Epithelial cell of prostate (primary cell): ENCODE measurements around the gene OR52I2.

Experiments used
- DNase-seq: peaks from one replicate; pipeline ENCODE4 v3.0.0-alpha.2; 2011; ENCODE audit warnings: low read depth, low spot score
- H3K27ac ChIP-seq: fragments of 450-650 bp; 2 replicates; pipeline ENCODE4 v1.5.1; 2017; ENCODE audit warnings: mild to moderate bottlenecking

Gene OR52I2

DNA sequence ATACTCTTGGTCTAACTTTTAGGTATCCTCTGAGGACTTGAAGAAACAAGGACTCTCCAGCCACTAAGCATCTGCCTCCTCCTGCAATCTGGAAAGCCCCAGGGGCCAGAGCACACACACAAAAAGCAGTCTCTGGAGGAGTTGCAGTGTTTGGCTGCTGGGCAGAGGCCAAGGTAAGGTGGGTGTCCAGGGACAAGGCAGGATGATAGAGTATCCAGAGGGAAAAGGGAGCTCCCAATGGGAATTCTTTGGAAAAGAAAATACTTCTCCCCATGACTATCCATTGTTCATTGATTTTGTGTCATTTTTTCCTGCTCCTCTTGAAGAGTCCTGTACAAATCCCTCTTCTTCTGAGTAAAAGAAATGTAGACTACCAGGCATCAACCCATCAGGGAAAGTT, at the start of gene OR52I2:
Gene OR52I2 (plus strand): TSS at position 301 of the 400 bp plus-strand sequence.
- DNase-seq: no peak
- H3K27ac ChIP-seq: no peak within 1 kb of the TSS

DNA sequence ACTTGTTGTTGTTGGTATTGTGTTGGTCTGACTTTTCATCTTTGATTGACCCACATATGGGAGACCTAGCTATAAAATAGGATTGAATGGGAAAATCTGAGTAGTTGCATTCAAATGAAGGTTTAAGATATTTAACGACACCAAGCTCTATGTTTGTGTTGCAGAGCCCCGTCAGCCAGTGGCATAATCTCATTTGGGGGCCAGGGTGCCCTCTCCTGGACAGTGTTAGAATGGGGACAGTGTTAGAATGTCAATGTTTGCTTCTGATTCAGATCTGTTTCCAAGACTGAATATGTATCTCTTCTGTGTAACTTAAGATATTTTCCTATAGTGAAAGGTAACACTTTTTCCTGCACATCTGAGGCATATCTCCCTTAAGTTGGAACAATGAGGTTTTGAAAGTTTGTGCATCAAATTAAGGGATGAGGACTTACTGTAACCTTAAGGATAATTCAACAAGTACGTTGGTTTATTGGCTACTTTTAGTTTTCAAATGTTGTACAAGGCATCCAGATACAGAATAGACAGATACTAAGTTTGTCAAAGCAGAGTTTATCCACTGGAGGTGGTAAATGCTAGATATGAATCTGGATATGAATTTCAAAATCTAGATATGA, 41.8 kb upstream of the OR52I2 start:
- no peak overlapping the region for H3K27ac ChIP-seq
- DNase-seq: no peak

DNA sequence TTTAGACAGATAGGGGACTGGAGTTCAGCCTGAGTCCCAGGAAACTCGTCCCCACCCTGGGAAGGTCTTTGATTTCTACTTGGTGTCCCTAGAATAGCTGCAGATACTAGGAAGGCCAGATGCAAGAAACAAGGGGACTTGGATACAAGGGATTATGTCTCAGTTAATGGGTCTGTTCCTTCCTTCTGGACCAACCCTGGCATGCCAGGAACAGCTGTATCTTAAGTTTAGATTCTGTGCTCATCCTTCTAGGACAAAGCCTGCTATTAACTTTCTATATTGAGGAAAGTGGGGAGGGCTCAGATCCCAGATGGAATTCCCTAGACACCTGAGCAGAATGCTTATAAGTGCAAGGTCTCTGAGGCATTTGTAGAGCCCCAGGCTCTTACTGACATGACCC, 40.5 kb upstream of the OR52I2 start:
- H3K27ac ChIP-seq: no peak overlapping the region
- DNase-seq: no peak

DNA sequence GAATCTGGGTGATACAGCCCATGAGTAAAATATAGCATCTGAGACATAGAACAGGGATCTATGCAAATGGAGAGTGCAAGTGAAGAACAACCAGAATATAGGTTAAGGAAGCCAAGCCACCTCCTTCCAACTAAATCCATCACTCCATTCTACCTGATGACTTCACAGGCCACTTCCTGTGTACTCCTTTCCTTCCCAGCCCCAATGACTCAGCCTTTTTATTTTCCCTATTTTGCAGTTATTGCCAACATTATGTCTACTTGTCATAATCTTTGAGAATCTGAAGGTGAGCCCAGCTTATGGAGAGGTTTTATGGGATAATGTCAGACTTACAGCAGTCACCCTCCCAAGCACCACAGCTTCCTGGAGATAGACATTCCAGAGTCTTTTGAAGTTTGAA, 38.0 kb upstream of the OR52I2 start:
- DNase-seq: no peak
- peak overlapping the region; percentile 30 for H3K27ac ChIP-seq

DNA sequence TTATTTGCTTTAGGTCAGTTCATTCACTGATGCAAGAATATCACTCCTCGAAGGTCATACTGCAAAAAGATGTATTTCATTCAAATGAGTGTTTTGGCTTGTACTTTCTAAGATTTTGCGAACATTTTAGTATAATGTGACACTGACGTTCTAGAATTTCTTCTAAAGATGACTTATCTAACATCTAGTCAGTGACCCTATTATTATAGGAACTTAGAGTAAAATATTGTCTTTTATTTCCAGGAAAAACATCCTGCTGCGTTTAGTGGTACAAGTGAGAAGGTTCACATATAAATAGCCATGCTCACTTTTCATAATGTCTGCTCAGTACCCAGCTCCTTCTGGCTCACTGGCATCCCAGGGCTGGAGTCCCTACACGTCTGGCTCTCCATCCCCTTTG, 36.7 kb upstream of the OR52I2 start, which contains the start of gene OR52M1:
Gene OR52M1 (plus strand): TSS at position 301 of the 400 bp plus-strand sequence. CDS start 0 bp downstream, at position 301.
- no peak for DNase-seq
- peak within 1 kb of the TSS; percentile 30 for H3K27ac ChIP-seq

DNA sequence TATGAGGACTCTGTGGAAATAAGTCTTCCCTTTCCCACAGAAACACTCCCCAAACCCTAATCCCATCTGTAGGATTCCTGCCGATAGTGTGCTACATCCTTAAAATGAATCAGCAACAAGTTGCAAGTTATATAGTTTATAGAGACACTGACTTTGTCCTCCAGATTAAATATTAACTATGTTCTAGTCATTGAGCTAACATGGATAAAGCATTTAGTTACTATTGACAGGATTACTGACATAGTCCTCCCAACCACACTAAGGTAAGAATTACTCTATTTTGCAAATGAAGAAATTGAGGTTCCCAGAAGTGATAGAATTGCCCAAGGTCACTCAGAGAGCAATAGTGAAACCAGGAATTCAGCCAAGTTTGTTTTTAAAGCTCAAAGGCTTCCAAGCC, 34.7 kb upstream of the OR52I2 start:
- H3K27ac ChIP-seq: no peak overlapping the region
- no peak for DNase-seq

DNA sequence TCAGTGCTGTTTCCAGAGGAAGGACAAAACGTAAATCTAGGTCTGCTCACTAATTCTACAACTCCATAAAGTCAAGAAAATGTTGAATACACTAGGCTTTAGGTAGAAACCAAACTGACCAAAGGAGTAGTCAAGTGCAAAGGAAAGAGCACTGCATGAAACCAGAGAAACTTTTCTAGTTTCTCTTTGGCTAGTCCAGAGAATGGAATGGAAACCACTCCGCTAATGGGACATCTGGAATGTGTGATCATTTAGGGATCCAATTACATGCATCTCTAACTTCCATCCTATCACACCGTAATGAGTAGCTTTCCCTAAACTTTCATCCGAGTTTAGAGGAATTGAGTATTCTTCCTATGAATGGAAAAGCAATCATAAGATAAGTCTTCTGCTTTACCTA, 34.1 kb upstream of the OR52I2 start:
- DNase-seq: no peak
- no peak overlapping the region for H3K27ac ChIP-seq

DNA sequence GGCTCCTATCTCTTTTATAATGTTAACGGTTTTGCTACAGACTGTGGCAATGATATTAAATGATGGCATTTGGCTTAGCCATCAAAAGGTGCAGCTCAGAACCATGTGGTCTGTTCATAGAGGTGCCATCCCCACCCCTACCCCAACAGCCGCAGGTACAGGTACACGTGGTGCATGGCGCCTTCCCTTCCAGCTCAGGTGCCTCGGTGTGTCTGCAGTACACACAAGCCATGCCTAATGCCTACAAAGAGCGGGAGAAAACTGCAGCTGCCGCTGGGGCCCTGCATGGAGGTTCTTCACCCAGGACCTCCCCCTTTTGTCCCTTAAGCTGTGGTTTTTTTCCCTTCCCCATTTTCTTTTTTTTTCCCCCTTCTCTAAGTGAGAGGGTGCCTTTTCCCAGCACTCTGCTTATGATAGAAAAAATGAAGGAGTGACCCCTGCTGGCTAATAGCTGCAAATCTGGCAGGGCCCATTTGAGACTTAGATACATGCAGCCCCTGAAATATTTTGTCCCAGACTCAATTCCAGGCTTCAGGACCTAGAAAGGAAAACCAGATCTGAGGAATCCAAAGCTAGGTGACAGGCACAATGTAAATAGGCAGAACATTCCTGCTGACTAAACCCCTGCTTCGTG, 30.1 kb upstream of the OR52I2 start:
- H3K27ac ChIP-seq: no peak overlapping the region
- DNase-seq: no peak

DNA sequence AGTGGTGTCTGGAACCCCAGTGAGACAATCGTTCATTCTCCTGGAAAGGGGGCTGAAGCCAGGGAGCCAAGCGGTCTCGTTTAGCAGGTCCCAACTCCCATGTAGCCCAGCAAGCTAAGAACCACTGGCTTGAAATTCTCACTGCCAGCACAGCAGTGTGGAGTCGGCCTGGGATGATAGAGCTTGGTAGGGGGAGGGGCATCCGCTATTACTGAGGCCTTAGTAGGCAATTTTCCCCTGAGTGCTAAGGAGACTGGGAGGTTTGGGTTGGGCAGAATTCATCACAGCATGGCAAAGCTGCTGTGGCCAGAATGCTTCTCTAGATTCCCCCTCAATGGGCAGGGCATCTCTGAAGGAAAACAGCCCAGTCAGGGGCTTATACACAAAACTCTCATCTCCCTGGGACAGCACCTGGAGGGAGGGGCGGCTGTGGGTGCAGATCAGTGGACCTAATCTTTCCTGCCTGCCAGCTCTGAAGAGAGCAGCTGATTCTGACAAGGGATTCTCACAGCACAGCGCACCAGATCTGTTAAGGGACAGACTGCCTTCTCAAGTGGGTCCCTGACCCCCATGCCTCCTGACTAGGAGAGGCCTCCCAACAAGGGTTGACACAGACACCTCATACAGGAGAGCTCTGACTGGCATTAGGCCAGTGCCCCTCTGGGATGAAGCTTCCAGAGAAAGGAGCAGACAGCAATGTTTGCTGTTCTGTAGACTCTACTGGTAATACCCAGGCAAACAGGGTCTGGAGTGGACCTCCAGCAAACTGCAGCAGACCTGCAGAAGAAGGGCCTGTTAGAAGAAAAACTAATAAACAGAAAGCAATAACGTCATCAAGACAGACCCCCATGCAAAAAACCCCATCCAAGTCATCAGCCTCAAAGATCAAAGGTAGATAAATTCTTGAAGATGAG, 21.8 kb upstream of the OR52I2 start:
- no peak overlapping the region for H3K27ac ChIP-seq
- DNase-seq: no peak

DNA sequence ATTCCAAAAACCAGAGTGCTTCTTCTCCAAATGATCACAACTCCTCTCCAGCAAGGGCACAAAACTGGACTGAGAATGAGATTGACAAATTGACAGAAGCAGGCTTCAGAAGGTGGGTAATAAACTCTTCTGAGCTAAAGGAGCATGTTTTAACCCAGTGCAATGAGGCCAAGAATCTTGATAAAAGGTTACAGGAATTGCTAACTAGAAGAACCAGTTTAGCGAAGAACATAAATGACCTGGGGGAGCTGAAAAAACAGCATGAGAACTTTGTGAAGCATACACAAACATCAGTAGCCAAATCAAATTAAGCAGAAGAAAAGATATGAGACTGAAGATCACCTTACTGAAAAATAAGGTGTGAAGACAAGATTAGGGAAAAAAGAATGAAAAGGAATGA, 21.1 kb upstream of the OR52I2 start:
- no peak for DNase-seq
- H3K27ac ChIP-seq: no peak overlapping the region

DNA sequence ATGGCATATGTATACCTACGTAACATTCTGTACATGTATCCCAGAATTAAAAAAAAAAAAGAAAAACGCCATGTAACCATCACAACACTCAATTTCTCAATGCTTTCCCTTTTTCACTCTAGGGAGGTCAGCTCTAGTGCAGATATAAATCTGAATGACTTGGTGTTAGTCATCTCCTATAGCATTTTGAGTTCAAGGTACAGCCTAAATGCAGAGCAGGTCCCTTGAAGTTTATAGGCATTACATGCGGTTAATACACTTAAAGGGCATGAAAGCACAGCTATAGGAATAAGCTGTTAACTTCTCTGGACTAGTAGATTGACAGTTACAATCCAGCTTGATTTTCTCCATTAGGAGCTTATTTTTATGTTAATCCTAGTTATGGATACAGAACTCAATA, 16.2 kb upstream of the OR52I2 start:
- DNase-seq: no peak
- H3K27ac ChIP-seq: no peak overlapping the region

DNA sequence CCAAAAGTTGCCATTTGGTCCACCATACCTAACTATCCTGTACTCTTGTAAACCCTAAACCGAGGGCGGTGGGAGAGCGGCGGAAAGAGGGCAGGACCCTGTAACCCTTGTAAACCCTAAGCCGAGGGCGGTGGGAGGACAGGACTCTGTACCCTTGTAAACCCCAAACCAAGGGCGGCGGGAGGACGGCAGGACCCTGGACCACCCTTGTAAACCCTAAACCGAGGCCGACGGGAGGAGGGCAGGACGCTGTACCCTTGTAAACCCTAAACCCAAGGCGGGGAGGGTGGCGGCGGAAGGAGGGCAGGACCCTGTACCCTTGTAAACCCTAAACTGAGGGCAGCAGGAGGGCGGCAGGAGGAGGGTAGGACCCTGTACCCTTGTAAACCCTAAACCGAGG, 12.5 kb upstream of the OR52I2 start:
- DNase-seq: no peak

DNA sequence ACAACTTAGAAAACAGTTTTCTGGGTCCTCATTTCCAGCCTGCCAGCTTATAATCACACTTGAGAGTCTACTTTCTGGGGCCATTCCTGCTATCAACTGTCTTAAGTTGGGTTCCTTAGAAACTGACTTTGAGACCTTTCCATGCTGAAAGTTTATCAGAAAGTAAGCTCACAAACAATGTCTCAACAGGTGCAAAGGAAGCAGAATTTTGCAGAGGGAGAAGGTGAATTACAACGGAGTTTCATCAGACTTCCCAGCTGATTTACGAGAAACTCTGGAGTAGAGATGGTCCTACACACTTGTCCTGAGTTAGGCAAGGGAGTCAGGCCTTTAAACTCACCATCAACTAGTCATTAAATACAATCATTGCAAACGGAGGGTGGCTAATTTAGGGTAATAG, 4.7 kb upstream of the OR52I2 start:
- DNase-seq: no peak

More for the DNA sequence above, 12.5 kb upstream of the OR52I2 start:
- no peak overlapping the region for H3K27ac ChIP-seq

DNA sequence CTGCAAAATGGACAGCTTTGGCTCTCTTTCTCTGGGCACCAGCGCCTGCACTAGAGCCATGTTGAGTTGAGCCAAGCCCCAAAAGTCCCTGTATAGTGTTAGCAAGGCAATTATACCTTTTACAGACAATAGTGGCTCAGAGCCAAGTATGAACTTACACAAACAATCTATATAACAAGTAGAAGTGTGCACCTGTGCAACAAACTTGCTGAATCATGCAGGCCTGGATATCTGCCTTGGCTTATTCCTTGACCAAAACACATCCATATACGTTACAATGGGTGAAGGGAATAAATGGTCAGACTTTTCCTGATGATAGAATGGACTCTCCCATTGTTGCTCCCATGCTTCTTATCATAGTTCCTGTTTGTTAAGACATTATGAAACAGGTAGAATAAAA, 3.8 kb upstream of the OR52I2 start:
- DNase-seq: no peak
- H3K27ac ChIP-seq: no peak overlapping the region

More for the DNA sequence above, 4.7 kb upstream of the OR52I2 start:
- no peak overlapping the region for H3K27ac ChIP-seq

DNA sequence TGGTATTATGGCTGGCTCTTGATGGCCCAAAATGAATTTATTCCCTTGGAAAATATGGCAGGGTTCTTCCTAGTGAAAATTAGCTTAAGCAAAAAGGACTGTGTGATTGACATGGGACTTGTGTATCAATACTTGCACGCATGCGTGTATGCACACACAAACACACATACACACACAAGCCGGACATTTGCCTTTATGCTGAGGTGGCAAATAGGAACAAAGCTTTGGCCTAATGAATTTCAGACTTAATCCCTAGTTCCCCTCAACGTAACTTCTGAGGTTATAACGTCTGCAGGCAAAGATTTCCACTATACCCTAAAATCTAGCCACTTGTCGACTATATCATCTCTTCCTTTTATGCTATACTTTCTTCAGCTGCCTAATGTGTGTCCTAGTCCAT, 2.9 kb upstream of the OR52I2 start:
- H3K27ac ChIP-seq: no peak overlapping the region
- DNase-seq: no peak

DNA sequence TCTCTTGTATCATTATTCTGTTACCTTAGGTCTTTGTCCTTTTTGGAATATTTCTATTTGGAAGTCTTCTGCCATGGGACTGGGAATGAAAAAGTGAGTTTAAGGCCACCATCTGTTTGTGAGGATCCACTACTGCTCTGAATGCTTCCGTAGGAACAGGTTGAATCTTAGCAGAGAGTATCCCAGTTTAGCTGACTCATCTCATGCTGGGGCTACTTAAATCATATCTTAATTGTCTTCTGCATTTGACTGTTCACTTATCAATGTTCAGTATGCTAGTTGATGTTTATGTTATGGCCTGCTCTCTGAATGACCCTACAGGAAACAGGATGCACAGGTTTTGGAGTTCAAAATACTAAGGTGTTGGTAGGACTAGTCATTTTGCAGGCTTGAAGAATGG, 1.4 kb upstream of the OR52I2 start:
- H3K27ac ChIP-seq: no peak overlapping the region
- no peak for DNase-seq

DNA sequence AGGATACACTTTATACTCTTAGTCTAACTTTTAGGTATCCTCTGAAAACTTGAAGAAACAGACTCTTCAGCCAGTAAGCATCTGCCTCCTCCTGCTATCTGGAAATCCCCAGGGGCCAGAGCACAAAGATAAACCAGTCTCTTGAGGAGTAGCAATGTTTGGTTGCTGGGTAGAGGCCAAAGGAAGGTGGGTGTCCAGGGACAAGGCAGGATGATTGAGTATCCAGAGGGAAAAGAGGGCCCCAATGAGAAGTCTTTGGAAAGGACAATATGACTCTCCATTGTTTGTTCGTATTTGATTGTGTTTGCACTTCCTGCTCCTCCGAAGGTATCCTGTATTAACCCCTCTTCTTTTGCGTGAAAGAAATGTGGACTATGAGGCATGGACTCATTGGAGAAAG, 7.5 kb downstream of the OR52I2 start:
- no peak for DNase-seq
- no peak overlapping the region for H3K27ac ChIP-seq

DNA sequence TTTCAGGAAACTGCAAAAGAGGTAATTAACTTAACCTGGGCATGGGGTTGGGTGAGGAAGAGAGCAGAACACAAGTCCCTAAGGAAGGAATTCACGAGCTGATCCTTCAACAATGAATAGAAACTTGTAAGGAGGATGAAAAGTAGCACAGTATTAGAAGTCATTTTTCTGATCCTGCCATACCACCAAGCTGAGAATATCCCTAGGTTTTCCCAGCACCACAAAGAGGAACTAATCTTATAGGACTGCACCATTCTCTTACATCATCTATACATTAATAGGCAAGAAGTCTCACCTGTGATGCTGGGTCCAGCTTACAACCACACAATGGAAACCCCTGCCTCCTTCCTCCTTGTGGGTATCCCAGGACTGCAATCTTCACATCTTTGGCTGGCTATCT, 12.2 kb downstream of the OR52I2 start, which contains the start of gene OR52I1:
Gene OR52I1 (plus strand): TSS at position 301 of the 400 bp plus-strand sequence. CDS start 0 bp downstream, at position 301.
- no peak within 1 kb of the TSS for H3K27ac ChIP-seq

DNA sequence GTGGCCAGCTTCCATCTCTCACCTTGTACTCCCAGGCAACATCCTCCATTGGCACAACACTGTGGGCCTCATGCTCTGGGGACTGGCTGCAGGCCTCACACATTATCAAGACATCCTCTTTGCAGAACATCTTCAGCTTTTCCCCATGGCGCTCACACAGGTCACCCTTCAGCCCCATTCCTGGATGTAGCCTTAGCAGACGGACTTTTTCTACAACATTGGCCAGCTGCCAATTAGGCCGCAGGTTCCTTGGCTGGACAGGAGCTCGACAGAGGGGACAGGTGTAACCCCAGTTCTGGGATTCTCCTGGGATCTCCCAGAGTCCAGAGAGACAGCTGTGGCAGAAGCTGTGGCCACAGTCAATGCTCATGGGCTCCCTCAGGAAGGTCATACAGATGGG, 23.5 kb downstream of the OR52I2 start:
- H3K27ac ChIP-seq: no peak overlapping the region
- no peak for DNase-seq

More for the DNA sequence above, 12.2 kb downstream of the OR52I2 start, which contains the start of gene OR52I1:
- DNase-seq: no peak

DNA sequence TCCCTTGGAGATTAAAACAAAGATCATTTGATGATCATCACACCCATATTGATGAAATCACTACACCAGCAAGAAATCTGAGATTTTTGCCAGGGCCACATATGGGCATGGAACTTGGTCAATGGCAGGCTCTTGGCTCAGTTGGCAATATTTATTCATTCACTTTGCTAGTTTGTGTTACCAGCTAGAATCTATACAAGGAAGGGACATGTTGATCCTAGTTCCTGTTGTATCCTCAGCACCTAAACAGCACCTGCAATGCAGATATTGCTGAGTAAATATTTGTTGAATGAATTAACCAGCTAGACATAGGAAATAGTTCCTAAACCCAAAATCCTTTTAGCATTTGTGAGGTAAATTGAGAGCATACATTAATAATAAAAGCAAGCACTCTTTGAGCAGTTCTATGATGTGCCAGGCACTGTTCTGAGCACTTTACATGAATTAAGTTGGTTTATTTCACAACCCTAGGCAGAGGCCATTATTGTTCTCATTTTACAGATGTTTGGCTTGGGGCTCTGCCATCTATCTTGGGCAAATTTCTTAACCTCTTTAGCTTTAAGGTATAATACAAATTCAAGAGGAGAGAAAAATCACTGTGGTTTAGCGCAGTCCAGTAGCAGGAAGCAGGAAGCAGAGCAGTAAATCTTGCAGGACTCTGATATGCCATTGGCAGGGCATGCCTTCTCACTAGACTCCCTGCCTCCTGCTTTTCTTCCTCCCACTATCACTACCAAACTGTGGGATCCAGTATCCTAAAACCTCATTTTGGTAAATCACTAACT, 24.9 kb downstream of the OR52I2 start:
- DNase-seq: no peak
- peak overlapping the region; percentile 67 for H3K27ac ChIP-seq
